MCF 10A (cell line): Measurements from ENCODE around the gene VPS26B. TPM values are rescaled to one million over a fixed set of nuclear protein-coding genes. Genes with fewer than 3 reads are reported as not detected.
"Not testable (repeated sequence)": the region's sequence is repeated elsewhere in the genome, so short reads cannot be mapped to it uniquely, and the experiment has no call there.

Experiments used
- BruUV-seq: library from RNA; stranded (reverse); fragments of 400-500 nt; replicated peaks from 2 replicates; lab custom pipeline; 2021; lab: Mats Ljungman, UMichigan
- CTCF ChIA-PET: fragments of 300-600 bp; sonication (Branson Sonifier 250); formaldehyde crosslinking; extraction: SDS; loops from one replicate; lab custom pipeline; 2021; ENCODE audit warnings: antibody characterized with exemption, inconsistent platforms; lab: Yijun Ruan, JAX
- POLR2A ChIA-PET: fragments of 300-600, 350-650 bp; sonication (Branson Sonifier 250); formaldehyde crosslinking; extraction: SDS; loops from one replicate; lab custom pipeline; 2020; ENCODE audit warnings: antibody characterized with exemption, inconsistent platforms; lab: Yijun Ruan, JAX
- DNase-seq: peaks from one replicate; pipeline ENCODE4 v3.0.0-alpha.2; 2018; ENCODE audit not compliant: unreplicated experiment
- H3K27ac Mint-ChIP-seq: one replicate; pipeline ENCODE4 v1.8.0; 2022; ENCODE audit warnings: mild to moderate bottlenecking, low read depth, mixed read lengths; ENCODE audit not compliant: unreplicated experiment
- H3K27me3 Mint-ChIP-seq: one replicate; pipeline ENCODE4 v1.8.0; 2022; ENCODE audit warnings: mixed read lengths; ENCODE audit not compliant: insufficient read depth, unreplicated experiment
- H3K36me3 Mint-ChIP-seq: one replicate; pipeline ENCODE4 v1.8.0; 2022; ENCODE audit warnings: mild to moderate bottlenecking, moderate library complexity, mixed read lengths; ENCODE audit not compliant: insufficient read depth, unreplicated experiment
- H3K4me1 Mint-ChIP-seq: one replicate; pipeline ENCODE4 v1.8.0; 2022; ENCODE audit warnings: mixed read lengths; ENCODE audit not compliant: insufficient read depth, unreplicated experiment
- H3K4me3 Mint-ChIP-seq: one replicate; pipeline ENCODE4 v1.8.0; 2022; ENCODE audit warnings: mild to moderate bottlenecking, moderate library complexity, mixed read lengths; ENCODE audit not compliant: unreplicated experiment
- H3K9me3 Mint-ChIP-seq: one replicate; pipeline ENCODE4 v1.8.0; 2022; ENCODE audit warnings: mixed read lengths; ENCODE audit not compliant: unreplicated experiment
- CTCF ChIP-seq: fragments of 200-600 bp; IDR thresholded peaks from one replicate; pipeline ENCODE4 v1.8.0; 2022; ENCODE audit warnings: antibody characterized with exemption, mild to moderate bottlenecking; ENCODE audit not compliant: unreplicated experiment
- intact Hi-C: fragments of 100-400 bp; cut with micrococcal nuclease; formaldehyde crosslinking; loops from 2 replicates; pipeline ENCODE4 v1.14.1; 2022
- total RNA-seq: library from RNA; stranded (reverse); gene quantifications from 2 replicates; pipeline ENCODE4 v1.2.3, GENCODE V29; 2022

VPS26B gene
- total RNA-seq, 1 experiment from 2014 or later: 45.2 TPM

DNA sequence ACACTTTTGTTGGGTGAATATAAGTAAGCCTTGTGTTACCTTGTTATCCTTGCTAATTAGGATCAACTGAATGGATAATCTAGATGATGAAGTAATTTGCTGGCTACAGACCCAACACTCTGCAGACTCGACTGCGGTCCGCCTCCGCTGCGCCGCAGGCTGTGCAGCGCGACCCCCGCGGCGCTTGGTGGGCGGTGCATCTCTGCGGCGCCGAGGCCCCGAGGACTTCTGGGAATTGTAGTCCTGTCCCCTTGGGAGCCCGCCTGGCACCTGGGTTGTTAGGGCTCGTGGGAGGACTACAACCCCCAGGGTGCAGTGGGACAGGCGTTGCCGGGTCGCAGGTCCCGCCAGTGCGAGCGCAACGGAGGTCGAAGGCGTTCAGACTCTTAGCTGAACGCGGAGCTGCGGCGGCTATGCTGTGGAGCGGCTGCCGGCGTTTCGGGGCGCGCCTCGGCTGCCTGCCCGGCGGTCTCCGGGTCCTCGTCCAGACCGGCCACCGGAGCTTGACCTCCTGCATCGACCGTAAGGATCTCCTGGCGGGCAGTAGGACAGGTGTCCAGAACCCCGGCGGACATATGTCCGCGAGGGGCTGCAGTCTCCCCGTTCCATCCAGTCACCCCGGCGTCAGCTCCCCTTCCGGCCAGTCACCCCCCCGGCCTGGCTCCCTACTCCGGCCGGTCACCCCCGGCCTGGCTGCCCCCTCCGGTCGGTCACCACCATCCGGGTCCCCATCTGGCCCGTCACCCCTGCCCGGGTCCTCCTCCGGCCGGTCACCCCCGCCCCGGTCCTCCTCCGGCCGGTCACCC, 28.9 kb downstream of the VPS26B start, which contains the start of the genes ACAD8 and THYN1:
TSS of gene ACAD8 (plus strand) at position 381 of the 806 bp plus-strand sequence. CDS start at position 414, 33 bp downstream.
TSS of gene THYN1 (minus strand) at position 165 of the 806 bp plus-strand sequence. CDS start 470 bp downstream, outside the sequence.
- H3K27me3 Mint-ChIP-seq: no peaks in the 10 kb centered on the region
- BruUV-seq: no TSS peak
- CTCF ChIA-PET: interaction anchor here (0.6 to 2.0 kb wide), 4 partner anchors 9 to 203 kb away, joined by 3 to 6 read pairs (median 4); no protein-coding TSS in a partner anchor
- no peak for TF ChIP-seq CTCF
- intact Hi-C loops: loop anchor here (2.0 kb wide), 1 partner anchor 29 kb away; the partner anchor contains the start of gene VPS26B
- peaks cover 22% of the 10 kb centered on the region for H3K4me1 Mint-ChIP-seq
- H3K27ac Mint-ChIP-seq: peak within 1 kb of the TSS; percentile 83
- peak within 1 kb of the TSS; percentile 90 for H3K4me3 Mint-ChIP-seq
- DNase-seq: peak; percentile 97
- H3K9me3 Mint-ChIP-seq: no peaks in the 10 kb centered on the region
- peaks cover 23% of the 10 kb centered on the region for H3K36me3 Mint-ChIP-seq
- POLR2A ChIA-PET: interaction anchor here (1.1 to 5.3 kb wide), 8 partner anchors 11 to 134 kb away, joined by 3 to 52 read pairs (median 4); partner anchors contain the start of genes NCAPD3 and VPS26B

GRCh38 chr11:134254433-134255183, 30.1 kb downstream of the VPS26B start:
- Mint-ChIP-seq H3K4me3 (peak overlapping the region; percentile 90), H3K9me3 (no peaks in the 10 kb centered on the region), H3K36me3 (peaks cover 21% of the 10 kb centered on the region), H3K27me3 (no peaks in the 10 kb centered on the region), H3K4me1 (peaks cover 22% of the 10 kb centered on the region), H3K27ac (peak overlapping the region; percentile 83)
- DNase-seq: no peak
- ChIA-PET CTCF (interaction anchor here (0.6 to 2.0 kb wide), 4 partner anchors 8 to 37 kb away, joined by 3 to 6 read pairs (median 4); no protein-coding TSS in a partner anchor), POLR2A (interaction anchor here (0.6 to 5.3 kb wide), 7 partner anchors 10 to 80 kb away, joined by 3 to 52 read pairs (median 4); partner anchors contain the start of genes NCAPD3 and VPS26B)
- no TSS peak for BruUV-seq
- intact Hi-C loops: no loop called here
- no peak for TF ChIP-seq CTCF

GRCh38 chr11:134255184-134255561, 30.7 kb downstream of the VPS26B start:
- H3K27me3 Mint-ChIP-seq, H3K27ac Mint-ChIP-seq, intact Hi-C loops, H3K9me3 Mint-ChIP-seq, DNase-seq: not testable (repeated sequence)
- BruUV-seq: TSS peak; percentile 66
- ChIA-PET CTCF (interaction anchor here (0.6 to 2.0 kb wide), 3 partner anchors 11 to 37 kb away, joined by 3 to 6 read pairs (median 6); no protein-coding TSS in a partner anchor), POLR2A (interaction anchor here (2.0 to 5.3 kb wide), 2 partner anchors 10 to 30 kb away, joined by 5 to 52 read pairs; partner anchors contain the start of genes NCAPD3 and VPS26B)
- Mint-ChIP-seq H3K4me3 (peak overlapping the region; percentile 28), H3K36me3 (peaks cover 19% of the 10 kb centered on the region), H3K4me1 (peaks cover 22% of the 10 kb centered on the region)

- no peaks in the 10 kb centered on the region for H3K27me3 Mint-ChIP-seq
- TF ChIP-seq CTCF: no peak
- ChIA-PET CTCF (interaction anchor here (0.6 to 1.6 kb wide), 3 partner anchors 9 to 148 kb away, joined by 3 to 9 read pairs (median 4); no protein-coding TSS in a partner anchor), POLR2A (interaction anchor here (1.0 to 1.4 kb wide), 2 partner anchors 13 to 33 kb away, joined by 3 to 4 read pairs; partner anchors contain the start of genes NCAPD3 and VPS26B)
- intact Hi-C loops: no loop called here
- peaks cover 16% of the 10 kb centered on the region for H3K4me1 Mint-ChIP-seq
- H3K36me3 Mint-ChIP-seq: peaks cover 27% of the 10 kb centered on the region
- H3K9me3 Mint-ChIP-seq: no peaks in the 10 kb centered on the region
- no peak overlapping the region for H3K27ac Mint-ChIP-seq
- no peak for DNase-seq
- no TSS peak for BruUV-seq
- H3K4me3 Mint-ChIP-seq: no peak overlapping the region
These were observed 32.6 kb downstream of the VPS26B start for GRCh38 chr11:134257101-134257500.
